UCSD-AML1 (cell line): Measurements from ENCODE around the gene ZC3H4.
"Not testable (repeated sequence)": the region's sequence is repeated elsewhere in the genome, so short reads cannot be mapped to it uniquely, and the experiment has no call there.

Experiments
- DNase-seq: peaks from one replicate; lab custom pipeline; 2025; ENCODE audit not compliant: unreplicated experiment; lab: John Stamatoyannopoulos, UW

ZC3H4 gene

DNA sequence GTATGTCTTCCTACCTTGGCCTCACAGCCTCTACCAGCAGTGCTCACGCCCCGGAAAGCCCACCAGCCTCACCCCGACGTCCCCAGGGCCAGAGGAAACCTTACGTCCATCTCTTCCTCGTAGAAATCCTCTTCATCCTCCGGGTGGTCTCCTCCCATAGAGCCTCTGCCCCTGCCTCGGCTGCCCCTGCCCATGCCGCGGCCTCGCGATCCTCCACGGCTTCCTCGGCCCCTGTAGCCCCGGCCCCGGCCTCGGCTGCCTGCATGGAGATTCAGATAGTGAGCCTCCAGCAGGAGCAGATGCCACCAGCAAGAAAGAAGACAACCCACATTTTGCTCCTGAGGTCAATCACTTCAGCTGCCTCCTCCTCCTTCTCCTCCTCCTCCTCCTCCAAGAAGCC, 27.3 kb downstream of the ZC3H4 start:
- DNase-seq = no peak

DNA sequence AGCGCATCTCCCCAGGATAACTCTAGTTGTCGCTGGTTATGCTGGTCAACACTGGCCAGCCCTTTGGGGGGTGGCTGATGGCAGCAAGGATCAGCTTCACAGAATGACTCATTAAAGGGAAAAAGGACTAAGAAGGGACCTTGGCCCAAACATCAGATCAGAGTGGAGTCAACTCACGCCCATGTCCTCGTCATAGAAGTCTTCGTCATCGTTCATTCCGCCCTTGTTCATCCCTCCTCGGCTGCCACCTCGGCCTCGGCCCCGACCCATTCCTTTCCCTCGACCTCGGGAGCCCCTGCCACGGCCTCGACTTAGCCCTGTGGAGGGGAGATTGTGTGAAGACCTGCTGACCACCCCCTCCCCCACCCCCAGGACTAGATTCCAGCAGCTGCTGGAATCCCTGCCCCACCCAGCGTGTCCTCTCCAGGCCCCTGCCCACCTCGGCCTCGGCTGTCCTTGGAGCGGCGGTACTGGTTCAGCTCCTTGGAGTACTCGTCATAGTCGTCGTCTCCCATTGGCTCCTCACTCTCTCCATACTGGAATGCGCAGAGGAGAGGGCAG, 28.6 kb downstream of the ZC3H4 start:
- DNase-seq = no peak

DNA sequence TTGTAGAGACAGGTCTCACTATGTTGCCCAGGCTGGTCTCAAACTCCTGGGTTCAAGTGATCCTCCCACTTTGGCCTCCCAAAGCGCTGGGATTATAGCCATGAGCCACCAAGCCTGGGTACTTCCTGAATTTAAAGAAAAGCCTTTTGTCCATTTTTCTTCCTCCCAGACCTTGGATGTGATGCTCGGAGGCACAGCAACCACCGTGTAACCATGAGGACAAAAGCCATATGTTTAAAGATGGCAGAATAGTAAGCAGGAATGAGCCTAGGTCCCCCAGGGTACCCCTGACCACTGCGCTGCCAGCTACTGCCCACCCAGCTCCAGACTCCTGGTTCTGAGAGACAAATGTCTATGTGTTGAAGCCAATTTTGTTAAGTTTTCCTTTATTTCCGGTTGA, 31.1 kb downstream of the ZC3H4 start:
- DNase-seq = no peak

DNA sequence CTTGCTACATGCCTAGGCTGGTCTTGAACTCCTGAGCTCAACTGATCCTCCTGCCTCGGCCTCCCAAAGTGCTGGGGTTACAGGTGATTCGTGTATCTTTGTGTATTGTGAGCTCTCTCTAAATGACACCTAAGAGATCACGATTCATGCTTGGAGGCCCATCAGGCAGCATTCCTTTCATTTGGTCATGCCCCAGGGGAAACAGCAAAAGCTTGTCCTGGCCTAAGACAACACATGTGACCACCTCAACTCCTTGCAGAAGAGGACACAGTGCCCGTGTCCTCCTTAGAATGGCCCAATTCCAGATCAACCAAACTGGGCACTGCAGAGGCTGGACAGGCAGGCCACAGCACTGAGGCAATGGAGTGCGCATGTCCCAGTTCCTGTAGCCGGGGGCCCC, 32.5 kb downstream of the ZC3H4 start:
- no peak for DNase-seq

DNA sequence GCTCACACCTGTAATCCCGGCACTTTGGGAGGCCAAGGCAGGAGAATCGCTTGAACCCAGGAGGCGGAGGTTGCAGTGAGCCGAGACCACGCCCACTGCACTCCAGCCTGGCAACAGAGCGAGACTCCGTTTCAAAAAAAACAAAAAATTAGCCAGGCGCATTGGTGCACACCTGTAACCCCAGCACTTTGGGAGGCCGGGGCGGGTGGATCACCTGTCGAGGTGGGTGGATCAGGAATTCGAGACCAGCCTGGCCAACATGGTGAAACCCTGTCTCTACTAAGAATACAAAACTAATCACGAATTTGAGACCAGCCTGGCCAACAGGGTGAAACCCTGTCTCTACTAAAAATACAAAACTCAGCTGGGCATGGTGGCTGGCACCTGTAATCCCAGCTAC, 35.2 kb downstream of the ZC3H4 start:
- not testable (repeated sequence) for DNase-seq

DNA sequence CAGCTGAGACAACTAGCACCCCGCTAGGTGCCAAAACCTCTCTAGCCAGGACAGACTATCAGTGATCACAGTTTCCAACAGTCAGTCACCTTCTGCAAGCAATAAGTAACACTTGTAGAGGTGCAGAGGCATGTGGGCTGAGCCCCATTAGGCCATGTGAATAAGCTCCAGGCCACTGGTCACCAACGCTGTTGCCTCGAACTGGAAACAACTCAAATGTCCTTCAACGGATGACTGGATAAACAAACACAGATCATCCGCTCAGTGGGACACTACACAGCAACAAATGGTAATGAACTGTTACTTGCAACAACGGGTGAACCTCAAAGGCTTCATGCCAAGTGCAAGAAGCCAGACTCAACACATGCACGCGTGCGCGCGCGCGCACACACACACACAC, 37.6 kb downstream of the ZC3H4 start:
- DNase-seq = no peak

DNA sequence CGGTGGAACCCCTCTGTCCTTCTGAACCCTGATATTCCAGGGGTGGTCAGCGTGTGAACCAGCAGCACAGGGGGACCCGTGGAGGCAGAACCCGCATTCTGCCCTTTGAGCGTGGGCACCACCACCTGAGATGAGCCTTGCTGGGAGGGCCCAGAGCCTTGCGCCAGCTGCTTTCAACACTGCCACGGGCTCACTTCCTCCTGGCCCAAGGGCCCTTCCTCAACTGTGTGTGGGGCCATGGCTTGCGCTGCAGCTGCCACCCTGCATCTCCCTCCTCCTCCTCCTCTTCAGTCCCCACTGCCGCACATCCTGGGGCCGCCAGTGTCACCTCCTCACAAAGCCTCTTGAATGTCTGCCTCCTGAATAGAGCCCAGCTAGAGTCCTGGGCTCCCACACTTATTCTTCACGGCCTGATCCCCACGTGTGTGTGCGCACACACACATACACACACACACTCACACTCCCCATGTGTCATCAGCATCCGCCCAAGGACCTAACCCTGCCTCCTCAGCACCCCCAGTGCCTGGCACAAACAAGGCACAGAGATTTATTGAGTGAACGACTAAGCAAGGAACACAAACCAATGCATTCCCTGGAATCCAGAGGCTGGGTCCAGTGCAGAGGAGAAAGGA, 38.3 kb downstream of the ZC3H4 start:
- DNase-seq = peak; percentile 49

DNA sequence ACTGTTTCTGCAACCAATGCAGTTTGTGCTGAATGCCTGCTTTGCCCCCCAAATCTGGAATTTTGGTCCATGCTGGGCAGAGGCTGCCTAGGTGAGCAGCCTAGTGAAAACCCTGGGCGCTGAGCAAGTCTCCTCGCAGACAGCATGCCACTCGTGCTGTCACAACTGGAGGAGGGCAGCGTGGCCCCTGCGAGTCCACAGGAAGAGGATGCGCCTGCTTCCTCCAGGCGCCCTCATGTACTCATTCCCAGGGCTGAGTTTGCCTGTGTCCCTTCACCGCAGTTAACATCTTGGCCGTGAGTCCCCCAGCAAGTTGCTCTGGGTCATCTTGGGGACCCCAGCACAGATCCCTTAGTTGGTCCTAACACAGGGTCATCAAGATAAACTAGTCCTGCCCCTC, 39.0 kb downstream of the ZC3H4 start:
- peak; percentile 69 for DNase-seq

DNA sequence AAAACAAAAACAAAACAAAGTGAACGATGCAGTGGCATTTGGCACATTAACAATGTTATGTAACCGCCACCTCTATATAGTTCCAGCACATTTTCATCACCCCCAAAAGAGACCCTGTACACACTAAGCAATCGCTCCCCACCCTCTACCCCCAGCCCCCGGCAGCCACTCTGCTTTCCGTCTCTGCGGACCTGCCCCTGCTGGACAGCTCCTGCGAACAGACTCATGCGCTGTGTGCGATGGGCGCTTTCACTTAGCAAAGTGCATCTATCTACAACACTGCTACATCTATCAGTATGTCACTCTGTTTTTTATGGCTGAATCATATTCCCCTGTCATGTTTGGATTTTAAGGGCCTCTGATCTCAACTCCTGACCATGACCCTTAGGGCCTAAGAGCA, 40.0 kb downstream of the ZC3H4 start:
- no peak for DNase-seq

DNA sequence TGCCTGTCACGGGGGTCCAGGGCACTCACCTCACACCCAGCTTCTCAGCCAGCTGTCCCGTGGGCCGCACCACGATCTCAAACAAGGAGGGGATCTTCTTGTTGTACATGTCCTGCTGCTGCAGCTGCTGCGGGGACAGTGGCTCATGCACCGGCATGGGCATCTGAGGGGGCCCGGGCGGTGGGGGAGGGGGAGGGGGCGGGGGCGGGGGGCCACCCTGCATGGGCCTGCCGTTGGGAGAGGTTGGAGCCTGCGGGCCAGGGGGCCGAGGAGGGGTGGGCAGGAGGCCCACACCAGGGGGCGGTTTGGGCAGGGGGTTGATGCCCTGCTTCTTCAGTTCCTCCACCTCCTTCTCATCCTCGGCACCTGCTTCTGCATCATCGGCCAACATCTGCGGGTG, 41.3 kb downstream of the ZC3H4 start:
- DNase-seq = no peak

DNA sequence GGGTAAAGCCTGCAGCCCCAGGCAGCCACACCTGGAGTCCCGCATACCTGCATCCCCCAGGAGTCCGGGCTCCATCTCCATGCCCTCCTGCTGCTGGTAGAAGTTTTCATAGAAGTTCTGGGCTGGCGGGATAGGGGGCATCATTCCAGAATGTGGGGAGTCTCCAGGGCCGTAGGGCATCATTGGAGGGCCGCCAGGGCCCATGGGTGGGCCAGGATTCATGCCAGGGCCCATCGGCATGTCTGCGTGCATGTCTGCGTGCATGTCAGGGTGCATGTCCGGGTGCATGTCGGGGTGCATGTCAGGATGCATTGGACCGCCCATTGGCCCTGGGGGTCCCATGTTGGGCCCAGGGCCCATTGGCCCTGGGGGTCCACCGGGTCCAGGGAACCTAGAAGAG, 41.8 kb downstream of the ZC3H4 start:
- no peak for DNase-seq

DNA sequence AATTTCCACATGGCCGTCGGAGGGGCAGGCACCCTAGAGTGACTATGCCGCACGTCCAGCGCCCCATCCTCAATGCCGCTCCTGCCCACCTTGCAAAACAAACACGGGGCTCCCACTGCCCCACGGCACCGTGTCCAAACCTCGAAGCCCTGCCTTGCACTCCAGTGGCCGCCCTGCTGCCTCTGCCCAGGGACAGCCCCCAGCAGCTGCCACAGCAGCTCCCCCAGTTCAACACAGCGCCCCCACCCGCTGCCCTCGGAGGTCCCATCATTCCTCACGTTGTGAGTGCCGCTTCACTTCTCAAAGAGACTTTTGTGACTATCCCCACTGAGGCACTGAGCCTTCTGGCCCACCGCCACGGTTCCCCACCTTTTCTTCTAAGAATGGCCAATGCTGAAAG, 42.8 kb downstream of the ZC3H4 start:
- no peak for DNase-seq

DNA sequence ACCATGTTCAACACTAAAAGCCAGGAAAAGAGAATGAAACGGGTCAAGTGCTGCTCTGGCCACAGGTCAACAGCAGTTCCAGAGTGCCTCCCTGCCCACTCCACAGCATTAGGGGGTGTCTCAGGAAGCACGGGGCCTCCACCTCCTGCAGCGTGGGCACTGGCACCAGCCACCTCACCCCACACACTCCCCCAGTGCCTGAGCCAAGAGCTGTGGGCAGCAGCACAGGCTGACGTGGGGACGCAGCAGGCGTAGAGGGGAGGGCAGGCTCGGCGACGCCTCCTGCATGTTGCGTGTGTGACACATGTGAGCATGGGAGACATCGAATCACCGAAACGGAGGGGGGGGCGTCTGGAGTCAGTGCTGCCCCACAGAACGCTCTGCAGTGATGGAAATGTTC, 43.8 kb downstream of the ZC3H4 start:
- DNase-seq = no peak

DNA sequence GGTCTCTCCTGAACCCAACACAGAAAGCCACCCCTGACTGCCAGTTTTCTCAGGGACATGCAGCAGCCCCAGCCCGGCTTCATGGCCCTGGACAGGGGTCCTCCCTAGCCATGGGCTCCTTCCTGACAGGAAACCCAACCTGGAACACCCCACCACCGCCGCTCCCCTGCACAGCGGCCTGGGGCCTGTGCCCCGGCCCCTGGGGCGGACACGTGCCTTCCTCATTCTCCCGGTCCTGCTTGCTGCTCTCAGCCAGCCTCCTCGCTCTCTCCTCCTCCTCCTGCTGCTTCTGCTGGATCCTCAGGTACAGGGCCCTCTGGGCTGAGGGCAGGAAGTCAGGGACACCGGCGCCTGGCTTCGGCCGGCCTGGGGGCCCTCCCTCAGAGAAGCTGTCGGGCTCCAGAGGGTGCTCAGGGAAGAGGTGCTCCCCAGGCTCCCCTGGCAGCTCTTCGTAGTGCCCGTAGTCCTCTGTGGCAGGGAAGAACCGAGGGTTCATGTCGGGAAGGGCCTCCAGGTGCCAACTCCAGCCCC, 44.6 kb downstream of the ZC3H4 start:
- DNase-seq = no peak

DNA sequence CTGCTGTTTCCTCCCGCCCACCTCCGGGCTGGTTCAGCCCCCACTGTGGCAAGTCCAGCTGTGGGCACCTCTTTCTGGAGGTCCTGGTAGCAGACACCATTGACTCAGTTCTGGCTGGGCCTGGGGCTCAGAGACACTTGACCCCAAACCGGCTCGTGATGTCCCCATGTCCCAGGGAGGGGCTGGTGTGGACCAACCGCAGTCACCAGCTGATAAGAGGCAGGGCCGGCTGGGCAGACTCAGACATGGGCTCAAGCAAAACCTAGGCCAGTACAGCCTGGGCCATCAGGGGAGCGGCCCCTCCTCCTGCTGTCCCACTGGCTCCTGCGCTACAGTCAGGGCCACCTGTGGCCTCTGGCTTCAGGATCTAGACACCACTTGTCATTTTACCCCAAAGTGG, 45.3 kb downstream of the ZC3H4 start:
- no peak for DNase-seq

DNA sequence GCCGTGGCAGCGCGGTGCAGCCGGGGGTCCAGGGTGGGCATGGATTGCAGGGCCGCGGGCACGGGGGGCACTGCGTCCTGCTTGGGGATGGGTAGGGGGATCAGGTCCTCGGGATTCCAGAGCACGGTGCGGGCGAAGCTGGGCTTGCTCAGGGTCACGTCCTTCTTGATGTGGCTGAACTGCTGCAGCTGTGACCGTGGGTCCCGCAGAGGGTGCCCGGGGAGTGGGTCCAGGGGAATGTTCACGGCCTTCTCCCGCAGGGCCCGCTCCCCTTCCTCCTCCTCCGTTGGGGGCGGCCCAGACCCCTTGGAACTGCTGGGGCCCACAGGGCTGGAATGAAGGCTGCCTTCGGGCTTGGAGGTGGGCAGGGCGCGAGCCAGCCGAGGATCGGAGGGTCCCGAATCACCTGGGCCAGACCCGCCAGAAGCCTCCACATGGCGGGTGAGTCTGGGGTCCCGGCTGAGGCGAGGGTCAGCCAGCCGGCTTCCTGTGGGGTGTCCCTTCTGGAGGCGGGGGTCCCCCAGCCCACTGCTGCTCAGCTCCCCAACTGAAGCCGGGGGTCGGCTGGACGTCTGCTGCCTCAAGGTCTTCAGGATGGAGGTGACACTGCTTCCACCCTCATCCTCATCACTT, 46.2 kb downstream of the ZC3H4 start:
- DNase-seq = no peak

DNA sequence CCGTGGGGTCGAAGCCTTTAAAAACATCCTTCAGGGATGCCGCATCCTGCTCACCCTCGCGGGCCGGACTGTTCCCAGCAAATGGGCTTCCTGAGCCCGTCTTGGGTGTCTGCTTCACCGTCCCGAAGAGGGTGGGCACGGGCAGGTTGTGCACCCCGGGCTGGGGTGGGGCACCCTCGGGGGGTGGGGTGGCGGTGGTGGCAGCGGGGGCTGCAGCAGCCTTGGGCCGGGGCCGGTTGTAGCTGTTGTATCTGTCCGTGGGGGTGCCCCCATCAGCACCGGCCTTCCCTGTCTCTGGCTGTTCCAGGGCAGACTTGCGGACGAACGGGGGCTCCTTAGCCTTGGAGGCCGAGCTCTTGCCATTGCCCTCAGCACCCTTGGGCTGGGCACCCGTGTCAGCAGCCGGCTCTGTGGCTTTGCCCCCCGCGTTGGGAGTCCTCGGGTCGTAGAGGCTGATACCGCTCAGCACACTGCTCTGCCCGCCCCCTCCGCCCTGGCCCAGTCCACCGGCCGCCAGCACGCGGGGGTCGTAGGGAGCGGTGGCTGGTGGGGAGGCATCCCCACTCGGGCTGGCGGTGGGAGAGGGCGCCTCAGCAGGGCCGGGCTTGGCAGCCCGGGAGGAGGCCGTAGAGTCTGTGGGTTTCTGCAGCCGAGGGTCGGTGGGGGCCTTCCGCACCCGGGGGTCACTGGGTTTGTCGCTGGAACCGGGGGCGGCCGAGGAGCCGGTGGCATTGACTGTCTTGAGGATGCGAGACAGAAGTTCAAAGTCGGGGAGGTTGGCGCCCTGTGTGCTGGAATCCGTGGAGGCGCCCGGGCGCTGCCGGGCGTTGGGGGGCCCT, 47.0 kb downstream of the ZC3H4 start:
- no peak for DNase-seq

DNA sequence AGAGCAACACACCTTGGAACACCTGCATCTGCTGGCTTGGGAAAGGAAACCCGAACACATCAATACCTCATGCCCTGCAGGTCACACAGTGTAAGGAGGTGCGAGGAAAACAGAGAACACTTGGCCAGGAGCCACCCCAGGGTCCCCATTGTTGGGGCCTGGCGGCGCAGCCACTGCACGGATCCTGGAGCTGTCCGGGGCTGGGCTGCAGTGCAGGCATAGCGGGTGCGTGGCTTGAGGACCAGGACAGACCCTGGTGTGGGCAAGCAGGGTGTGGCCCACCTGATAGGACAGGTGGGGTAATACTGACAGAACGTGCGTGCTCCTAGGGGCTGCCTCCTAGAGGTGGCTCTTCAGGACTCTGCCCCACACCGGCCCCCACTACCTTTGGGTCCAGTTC, 48.3 kb downstream of the ZC3H4 start:
- no peak for DNase-seq

DNA sequence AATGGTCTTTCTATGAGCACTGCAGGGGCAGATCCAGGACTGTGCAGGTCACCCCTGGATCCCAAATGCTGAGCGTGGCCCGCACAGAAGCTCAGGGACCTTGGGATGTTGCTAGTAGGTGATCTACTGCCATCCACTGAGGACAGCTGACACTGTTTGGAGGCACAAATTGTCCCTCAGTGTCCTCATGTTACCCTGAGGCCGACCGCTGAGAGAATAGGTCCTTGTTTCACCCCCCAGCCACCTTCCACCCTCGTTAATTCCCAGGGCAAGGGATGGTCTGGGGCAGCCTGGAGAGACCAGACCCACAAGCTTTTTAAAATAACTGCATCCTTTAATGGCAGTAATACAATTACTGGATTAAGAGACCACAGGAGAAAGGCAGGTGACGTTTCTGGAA, 49.7 kb downstream of the ZC3H4 start:
- no peak for DNase-seq

DNA sequence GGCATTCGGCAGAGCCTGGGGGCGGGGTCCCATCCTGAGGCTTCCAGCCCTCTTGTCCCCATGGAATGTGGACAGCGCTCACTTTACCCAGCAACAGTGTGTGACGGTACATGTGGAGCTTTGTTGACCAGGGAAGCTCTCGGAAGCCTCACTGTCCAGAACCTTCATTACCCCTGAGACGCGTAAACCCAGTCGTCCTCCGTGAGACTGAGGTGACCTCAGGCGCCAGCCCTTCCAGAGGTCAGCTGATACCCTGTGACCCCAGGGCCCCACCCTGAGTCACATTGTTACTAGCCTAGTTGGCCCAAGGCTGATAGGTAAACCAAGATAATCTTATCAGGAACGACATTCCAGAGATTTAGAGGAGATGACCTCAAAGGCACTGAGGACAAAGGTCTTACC, 55.0 kb downstream of the ZC3H4 start:
- DNase-seq = no peak

DNA sequence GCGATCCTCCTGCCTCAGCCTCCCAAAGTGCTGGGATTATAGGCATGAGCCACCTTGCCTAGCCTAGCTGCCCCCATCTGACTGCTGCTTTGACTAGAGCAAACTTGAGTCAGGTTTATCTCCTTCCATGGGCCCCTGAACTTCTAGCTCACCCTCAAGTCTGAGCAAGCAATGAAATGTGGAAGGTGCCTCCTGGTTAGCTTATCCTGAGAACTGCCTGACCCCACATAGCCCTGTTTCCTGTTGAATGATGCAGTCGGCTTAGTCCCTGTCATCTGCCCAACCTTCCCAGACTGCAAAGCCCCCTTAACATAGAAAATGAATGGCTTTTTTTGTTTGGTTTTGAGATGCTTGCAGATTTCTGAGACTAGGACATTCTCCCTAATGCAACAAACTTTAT, 56.2 kb downstream of the ZC3H4 start:
- DNase-seq = no peak

DNA sequence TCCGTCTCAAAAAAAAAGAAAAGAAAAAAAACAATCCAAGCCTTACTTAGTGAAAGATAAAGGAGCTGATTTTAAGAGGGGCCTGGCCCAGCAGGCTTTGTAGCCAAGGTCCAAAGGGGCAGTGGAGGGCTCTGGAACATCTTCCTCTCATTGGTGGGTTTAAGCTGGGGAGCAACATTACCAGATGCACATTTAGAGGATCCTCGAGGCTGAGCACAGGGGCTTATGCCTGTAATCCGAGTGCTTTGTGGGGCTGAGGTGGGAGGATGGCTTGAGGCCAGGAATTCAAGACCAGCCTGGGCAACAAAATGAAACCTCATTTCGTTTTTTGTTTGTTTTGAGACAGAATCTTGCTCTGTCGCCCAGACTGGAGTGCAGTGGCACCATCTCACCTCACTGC, 57.2 kb downstream of the ZC3H4 start:
- no peak for DNase-seq
